Glomerular endothelial cell (primary cell): ENCODE data around the gene ALCAM. TPM values are rescaled to one million over a fixed set of nuclear protein-coding genes. Genes with fewer than 3 reads are reported as not detected.

Experiments
- DNase-seq: peaks from one replicate; pipeline ENCODE4 v3.0.0-alpha.2; 2011; ENCODE audit warnings: low read depth, low spot score; ENCODE audit errors: extremely low read depth
- total RNA-seq: library from RNA; depleted of rRNA; stranded (reverse); fragments of >200 nt; gene quantifications from 2 replicates; pipeline ENCODE4 v1.2.3, GENCODE V29; 2015

Gene ALCAM
- total RNA-seq, result 47.5 and 50.8 TPM in 2 replicates

- no peak for DNase-seq
Measured at GRCh38 chr3:105366326-105367062, at the start of gene ALCAM. Gene ALCAM (plus strand): TSS chr3:105366909.

- DNase-seq, result no peak
Measured at GRCh38 chr3:105317841-105318240, 48.9 kb upstream of the ALCAM start.

- no peak for DNase-seq
Measured at GRCh38 chr3:105322570-105323273, 44.0 kb upstream of the ALCAM start.

GRCh38 chr3:105323274-105323599, 43.5 kb upstream of the ALCAM start:
- DNase-seq, result no peak

GRCh38 chr3:105324951-105325350, 41.8 kb upstream of the ALCAM start:
- DNase-seq, result no peak

- DNase-seq, result no peak
Measured at GRCh38 chr3:105327662-105328337, 38.9 kb upstream of the ALCAM start.

- no peak for DNase-seq
Measured at GRCh38 chr3:105328338-105328730, 38.4 kb upstream of the ALCAM start.

GRCh38 chr3:105332961-105333360, 33.7 kb upstream of the ALCAM start:
- no peak for DNase-seq

GRCh38 chr3:105334138-105334882, 32.4 kb upstream of the ALCAM start:
- DNase-seq, result no peak

- no peak for DNase-seq
Measured at GRCh38 chr3:105339946-105340345, 26.8 kb upstream of the ALCAM start.

GRCh38 chr3:105343991-105344390, 22.7 kb upstream of the ALCAM start:
- no peak for DNase-seq

GRCh38 chr3:105345156-105345555, 21.6 kb upstream of the ALCAM start:
- no peak for DNase-seq

GRCh38 chr3:105347625-105348302, 18.9 kb upstream of the ALCAM start:
- no peak for DNase-seq

GRCh38 chr3:105348307-105348706, 18.4 kb upstream of the ALCAM start:
- DNase-seq, result no peak

- no peak for DNase-seq
Measured at GRCh38 chr3:105349684-105350387, 16.9 kb upstream of the ALCAM start.

GRCh38 chr3:105351821-105352220, 14.9 kb upstream of the ALCAM start:
- no peak for DNase-seq

GRCh38 chr3:105352976-105353375, 13.7 kb upstream of the ALCAM start:
- no peak for DNase-seq

GRCh38 chr3:105353485-105354161, 13.1 kb upstream of the ALCAM start:
- DNase-seq, result no peak

GRCh38 chr3:105354429-105354828, 12.3 kb upstream of the ALCAM start:
- no peak for DNase-seq
